IMR-90 (cell line): ENCODE measurements around the gene IQCF2. TPM values are rescaled to one million over a fixed set of nuclear protein-coding genes. Genes with fewer than 3 reads are reported as not detected.

Experiments used
- ATAC-seq: fragments of 200-7000 bp; cut with Tn5 transposase; 2 replicates; pipeline ENCODE4 v1.9.1; 2020; ENCODE audit warnings: low read depth, mild to moderate bottlenecking, moderate library complexity
- BruUV-seq: library from RNA; stranded (reverse); fragments of 400-500 nt; replicated peaks from 2 replicates; lab custom pipeline; 2021; lab: Mats Ljungman, UMichigan
- CTCF ChIA-PET: fragments of 300-600 bp; formaldehyde crosslinking; extraction: SDS; loops from one replicate; lab custom pipeline; 2021; ENCODE audit warnings: antibody characterized with exemption; lab: Yijun Ruan, JAX
- POLR2A ChIA-PET: fragments of 300-600 bp; sonication (Branson Sonifier 250); formaldehyde crosslinking; loops from one replicate; lab custom pipeline; 2022; ENCODE audit warnings: antibody characterized with exemption; ENCODE audit not compliant: unreplicated experiment; lab: Charles Lee
- DNase-seq: peaks from one replicate; pipeline ENCODE4 v3.0.0; 2013
- H2AFZ ChIP-seq: replicated peaks from 2 replicates; pipeline ENCODE3; 2013; ENCODE audit warnings: low read length, mild to moderate bottlenecking; ENCODE audit not compliant: poor library complexity
- H2AK5ac ChIP-seq: 2 replicates; pipeline ENCODE4 v1.6.1; 2013; ENCODE audit warnings: low read depth, low read length, inconsistent platforms
- H2AK9ac ChIP-seq: replicated peaks from 2 replicates; pipeline ENCODE3; 2013; ENCODE audit warnings: mild to moderate bottlenecking, low read depth, low read length, moderate library complexity; ENCODE audit not compliant: poor library complexity
- H2BK120ac ChIP-seq: 2 replicates; pipeline ENCODE4 v1.6.1; 2013; ENCODE audit warnings: low read depth, low read length, inconsistent platforms
- H2BK15ac ChIP-seq: 3 replicates; pipeline ENCODE4 v1.6.1; 2013; ENCODE audit warnings: low read depth, low read length, inconsistent platforms
- H2BK20ac ChIP-seq: 2 replicates; pipeline ENCODE4 v1.6.1; 2013; ENCODE audit warnings: low read depth, mild to moderate bottlenecking, inconsistent platforms, low read length, moderate library complexity
- H2BK5ac ChIP-seq: 2 replicates; pipeline ENCODE4 v1.6.1; 2013; ENCODE audit warnings: mild to moderate bottlenecking, low read depth, low read length, inconsistent platforms; ENCODE audit not compliant: poor library complexity, severe bottlenecking
- H3K14ac ChIP-seq: replicated peaks from 2 replicates; pipeline ENCODE4 v1.6.1; 2013; ENCODE audit warnings: low read depth, low read length, inconsistent platforms
- H3K18ac ChIP-seq: 2 replicates; pipeline ENCODE4 v1.6.1; 2013; ENCODE audit warnings: low read depth, low read length, control low read depth
- H3K23ac ChIP-seq: 2 replicates; pipeline ENCODE4 v1.6.1; 2013; ENCODE audit warnings: low read depth, low read length, inconsistent platforms
- H3K27ac ChIP-seq: 2 replicates; pipeline ENCODE4 v1.5.1; 2013; ENCODE audit warnings: mild to moderate bottlenecking, control low read depth, low read length; ENCODE audit not compliant: insufficient read depth
- H3K27me3 ChIP-seq: 2 replicates; pipeline ENCODE4 v1.6.1; 2013; ENCODE audit warnings: low read length; ENCODE audit not compliant: control insufficient read depth, insufficient read depth
- H3K36me3 ChIP-seq: 2 replicates; pipeline ENCODE4 v1.6.1; 2013; ENCODE audit warnings: low read length, mixed read lengths; ENCODE audit not compliant: control insufficient read depth, insufficient read depth
- H3K4ac ChIP-seq: 2 replicates; pipeline ENCODE4 v1.6.1; 2013; ENCODE audit warnings: low read depth, low read length, inconsistent platforms
- H3K4me1 ChIP-seq: 2 replicates; pipeline ENCODE4 v1.6.1; 2013; ENCODE audit warnings: low read length, mixed read lengths; ENCODE audit not compliant: control insufficient read depth, insufficient read depth
- H3K4me2 ChIP-seq: 2 replicates; pipeline ENCODE4 v1.6.1; 2013; ENCODE audit warnings: low read depth, mild to moderate bottlenecking, control low read depth, low read length, moderate library complexity
- H3K4me3 ChIP-seq: 2 replicates; pipeline ENCODE4 v1.5.1; 2013; ENCODE audit warnings: low read depth, mild to moderate bottlenecking, control low read depth, low read length, moderate library complexity; ENCODE audit not compliant: insufficient read depth
- H3K56ac ChIP-seq: 2 replicates; pipeline ENCODE4 v1.6.1; 2013; ENCODE audit warnings: low read length, inconsistent platforms; ENCODE audit not compliant: insufficient read depth; ENCODE audit errors: extremely low read depth
- H3K79me1 ChIP-seq, 2 experiments: 2 replicates each; pipeline ENCODE4 v1.6.1; 2013; ENCODE audit warnings: low read length in 2 of 2, inconsistent platforms in 1 of 2, low read depth in 1 of 2
- H3K9ac ChIP-seq: 2 replicates; pipeline ENCODE4 v1.6.1; 2013; ENCODE audit warnings: low read depth, low read length, control low read depth
- H3K9me1 ChIP-seq: 2 replicates; pipeline ENCODE4 v1.6.1; 2013; ENCODE audit warnings: low read length, inconsistent platforms; ENCODE audit not compliant: insufficient read depth
- H3K9me3 ChIP-seq: 2 replicates; pipeline ENCODE4 v1.6.1; 2013; ENCODE audit warnings: low read length; ENCODE audit not compliant: control insufficient read depth, insufficient read depth
- H4K20me1 ChIP-seq: 2 replicates; pipeline ENCODE4 v1.6.1; 2013; ENCODE audit warnings: low read length, inconsistent platforms; ENCODE audit not compliant: insufficient read depth
- H4K5ac ChIP-seq: 2 replicates; pipeline ENCODE4 v1.6.1; 2013; ENCODE audit warnings: mild to moderate bottlenecking, low read depth, low read length, control low read depth
- H4K8ac ChIP-seq, 2 experiments: 2 replicates each; pipeline ENCODE4 v1.6.1; 2013; ENCODE audit warnings: low read depth in 2 of 2, low read length in 2 of 2, control low read depth in 1 of 2, inconsistent platforms in 1 of 2
- H4K91ac ChIP-seq: 2 replicates; pipeline ENCODE4 v1.6.1; 2013; ENCODE audit warnings: low read depth, low read length, inconsistent platforms; ENCODE audit not compliant: insufficient read depth
- BHLHE40 ChIP-seq: fragments of 150-350 bp; IDR thresholded peaks from 2 replicates; pipeline ENCODE4 v1.6.1; 2016; ENCODE audit warnings: mild to moderate bottlenecking, low read depth, low read length
- CHD1 ChIP-seq: IDR thresholded peaks from 2 replicates; pipeline ENCODE4 v1.6.1; 2012; ENCODE audit warnings: low read depth, low read length, improper control_type of control experiment
- FOS ChIP-seq: fragments of 150-350 bp; IDR thresholded peaks from 2 replicates; pipeline ENCODE4 v1.6.1; 2016; ENCODE audit warnings: low read depth, low read length
- MAFK ChIP-seq: IDR thresholded peaks from 2 replicates; pipeline ENCODE4 v1.6.1; 2012; ENCODE audit warnings: low read depth, low read length, improper control_type of control experiment
- MAZ ChIP-seq: IDR thresholded peaks from 2 replicates; pipeline ENCODE4 v1.6.1; 2012; ENCODE audit warnings: low read depth, mild to moderate bottlenecking, low read length, improper control_type of control experiment, moderate library complexity, borderline replicate concordance
- NFE2L2 ChIP-seq: fragments of 150-350 bp; IDR thresholded peaks from 2 replicates; pipeline ENCODE4 v1.6.1; 2016; ENCODE audit warnings: low read depth, mild to moderate bottlenecking, low read length
- RCOR1 ChIP-seq: IDR thresholded peaks from 2 replicates; pipeline ENCODE4 v1.6.1; 2012; ENCODE audit warnings: mild to moderate bottlenecking, low read length, improper control_type of control experiment; ENCODE audit not compliant: insufficient replicate concordance
- dilution Hi-C: fragments of 300-500 bp; cut with HindIII; formaldehyde crosslinking; loops from one replicate; pipeline ENCODE4 v1.14.3; 2018; ENCODE audit warnings: low sequenced_read_pairs; ENCODE audit not compliant: unreplicated experiment
- in situ Hi-C: fragments of 300-500 bp; cut with MboI; formaldehyde crosslinking; loops from 3 replicates; pipeline ENCODE4 v1.14.3; 2019; ENCODE audit warnings: low sequenced_read_pairs, inconsistent platforms, mixed read lengths
- intact Hi-C: fragments of 100-400 bp; cut with micrococcal nuclease; formaldehyde crosslinking; loops from 2 replicates; pipeline ENCODE4 v1.10.0; 2022
- polyA plus RNA-seq, 3 experiments: library from polyadenylated mRNA; depleted of rRNA; stranded (reverse); fragments of >200 nt; gene quantifications; 2 replicates each; pipeline ENCODE4 v1.2.3, GENCODE V29; 2012; ENCODE audit warnings: low replicate concordance in 1 of 3
- total RNA-seq: library from RNA; depleted of rRNA; stranded (reverse); fragments of >200 nt; gene quantifications from 2 replicates; pipeline ENCODE4 v1.2.3, GENCODE V29; 2012
- TF ChIP-seq, protein P1 (sequence below): conservative IDR thresholded peaks from 2 replicates; pipeline ENCODE4 v1.5.1; 2012; ENCODE audit warnings: mild to moderate bottlenecking, low read depth, low read length, improper control_type of control experiment

Gene IQCF2
- total and polyA plus RNA-seq, 2 of the 4 experiments (the other 2 are of a cell fraction): not detected

DNA sequence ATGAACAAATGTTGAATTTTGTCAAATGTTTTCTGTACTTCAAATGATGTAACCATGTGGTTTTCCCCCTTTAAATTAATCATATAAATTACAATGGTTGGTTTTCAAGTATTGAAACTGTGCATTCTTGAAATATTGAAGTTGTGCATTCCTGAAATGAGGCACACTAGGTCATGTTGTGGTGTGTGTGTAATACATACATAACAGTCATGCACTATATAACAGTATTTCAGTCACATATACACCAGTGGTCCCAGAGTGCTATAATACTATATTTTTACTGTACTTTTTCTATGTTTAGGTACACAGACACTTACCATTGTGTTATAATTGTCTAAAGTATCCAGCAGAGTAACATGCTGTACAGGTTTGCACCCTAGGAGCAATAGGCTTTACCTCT lies 25.0 kb downstream of the IQCF2 start:
- H3K9me3 ChIP-seq: no peaks in the 10 kb centered on the region
- no peak for ATAC-seq
- no peak overlapping the region for H3K14ac ChIP-seq
- H4K20me1 ChIP-seq: no peaks in the 10 kb centered on the region
- POLR2A ChIA-PET: no interaction called here
- H3K4me3 ChIP-seq: no peak overlapping the region
- no peak overlapping the region for H2BK15ac ChIP-seq
- intact Hi-C loops (no loop called here), dilution Hi-C loops (no loop called here), in situ Hi-C loops (no loop called here)
- H2BK20ac ChIP-seq: no peak overlapping the region
- no peak overlapping the region for H2AK9ac ChIP-seq
- H3K9me1 ChIP-seq: no peaks in the 10 kb centered on the region
- H3K27me3 ChIP-seq: peaks cover 2% of the 10 kb centered on the region
- no TSS peak for BruUV-seq
- H2BK5ac ChIP-seq: no peak overlapping the region
- no peaks in the 10 kb centered on the region for H3K79me1 ChIP-seq
- DNase-seq: no peak
- no peak overlapping the region for H4K8ac ChIP-seq
- no peak overlapping the region for H3K56ac ChIP-seq
- no peak overlapping the region for H4K91ac ChIP-seq
- H3K18ac ChIP-seq: no peak overlapping the region
- CTCF ChIA-PET: no interaction called here
- H3K9ac ChIP-seq: no peak overlapping the region
- H3K27ac ChIP-seq: no peak overlapping the region
- no peaks in the 10 kb centered on the region for H3K4me1 ChIP-seq
- no peak overlapping the region for H2BK120ac ChIP-seq
- TF ChIP-seq FOS (no peak), CHD1 (no peak), MAFK (no peak), RCOR1 (no peak), MAZ (no peak), BHLHE40 (no peak), NFE2L2 (no peak)
- TF ChIP-seq, protein P1, sequence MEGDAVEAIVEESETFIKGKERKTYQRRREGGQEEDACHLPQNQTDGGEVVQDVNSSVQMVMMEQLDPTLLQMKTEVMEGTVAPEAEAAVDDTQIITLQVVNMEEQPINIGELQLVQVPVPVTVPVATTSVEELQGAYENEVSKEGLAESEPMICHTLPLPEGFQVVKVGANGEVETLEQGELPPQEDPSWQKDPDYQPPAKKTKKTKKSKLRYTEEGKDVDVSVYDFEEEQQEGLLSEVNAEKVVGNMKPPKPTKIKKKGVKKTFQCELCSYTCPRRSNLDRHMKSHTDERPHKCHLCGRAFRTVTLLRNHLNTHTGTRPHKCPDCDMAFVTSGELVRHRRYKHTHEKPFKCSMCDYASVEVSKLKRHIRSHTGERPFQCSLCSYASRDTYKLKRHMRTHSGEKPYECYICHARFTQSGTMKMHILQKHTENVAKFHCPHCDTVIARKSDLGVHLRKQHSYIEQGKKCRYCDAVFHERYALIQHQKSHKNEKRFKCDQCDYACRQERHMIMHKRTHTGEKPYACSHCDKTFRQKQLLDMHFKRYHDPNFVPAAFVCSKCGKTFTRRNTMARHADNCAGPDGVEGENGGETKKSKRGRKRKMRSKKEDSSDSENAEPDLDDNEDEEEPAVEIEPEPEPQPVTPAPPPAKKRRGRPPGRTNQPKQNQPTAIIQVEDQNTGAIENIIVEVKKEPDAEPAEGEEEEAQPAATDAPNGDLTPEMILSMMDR: no peak
- no peak overlapping the region for H4K5ac ChIP-seq
- no peak overlapping the region for H2AK5ac ChIP-seq
- no peak overlapping the region for H3K4me2 ChIP-seq
- no peak overlapping the region for H3K23ac ChIP-seq
- H3K36me3 ChIP-seq: no peaks in the 10 kb centered on the region
- H3K4ac ChIP-seq: no peak overlapping the region
- H2AFZ ChIP-seq: no peak overlapping the region
